GM23248 (cell line): Measurements from ENCODE around the gene FILIP1. TPM values are rescaled to one million over a fixed set of nuclear protein-coding genes. Genes with fewer than 3 reads are reported as not detected.
A peak's percentile ranks its signal among the peaks of the same experiment; 100 is the strongest.

Experiments used
- DNase-seq: peaks from one replicate; pipeline ENCODE4 v3.0.0-alpha.2; 2015
- H2AFZ ChIP-seq: fragments of 200-600 bp; sonication (generic); 2 replicates; pipeline ENCODE4 v1.6.1; 2016; ENCODE audit warnings: antibody characterized with exemption
- H3F3A ChIP-seq: fragments of 200-600 bp; sonication (generic); 2 replicates; pipeline ENCODE4 v1.6.1; 2016; ENCODE audit warnings: mild to moderate bottlenecking, antibody characterized with exemption, mixed run types; ENCODE audit not compliant: insufficient read depth
- H3K27ac ChIP-seq: fragments of 200-600 bp; sonication (generic); 2 replicates; pipeline ENCODE4 v1.5.1; 2016; ENCODE audit warnings: mild to moderate bottlenecking
- H3K27me3 ChIP-seq: fragments of 200-600 bp; sonication (generic); replicated peaks from 2 replicates; pipeline ENCODE4 v1.6.1; 2016; ENCODE audit warnings: mild to moderate bottlenecking; ENCODE audit not compliant: insufficient read depth
- H3K36me3 ChIP-seq: fragments of 200-600 bp; sonication (generic); 2 replicates; pipeline ENCODE4 v1.6.1; 2016; ENCODE audit warnings: low read depth, mild to moderate bottlenecking
- H3K4me1 ChIP-seq: fragments of 200-600 bp; sonication (generic); 2 replicates; pipeline ENCODE4 v1.6.1; 2016; ENCODE audit warnings: mild to moderate bottlenecking; ENCODE audit not compliant: insufficient read depth
- H3K4me2 ChIP-seq: fragments of 200-600 bp; sonication (generic); one replicate; pipeline ENCODE4 v1.6.1; 2016; ENCODE audit warnings: mild to moderate bottlenecking; ENCODE audit not compliant: unreplicated experiment
- H3K4me3 ChIP-seq: fragments of 200-600 bp; sonication (generic); 2 replicates; pipeline ENCODE4 v1.5.1; 2016; ENCODE audit warnings: mild to moderate bottlenecking
- H3K79me2 ChIP-seq: fragments of 200-600 bp; sonication (generic); 2 replicates; pipeline ENCODE4 v1.6.1; 2016; ENCODE audit warnings: mild to moderate bottlenecking; ENCODE audit not compliant: insufficient read depth
- H3K9ac ChIP-seq: fragments of 200-600 bp; sonication (generic); 2 replicates; pipeline ENCODE4 v1.6.1; 2016; ENCODE audit warnings: mild to moderate bottlenecking
- H3K9me2 ChIP-seq: fragments of 200-600 bp; sonication (generic); 2 replicates; pipeline ENCODE4 v1.6.1; 2016; ENCODE audit warnings: mixed run types, mild to moderate bottlenecking, moderate library complexity; ENCODE audit not compliant: insufficient read depth
- H3K9me3 ChIP-seq: fragments of 200-600 bp; sonication (generic); one replicate; pipeline ENCODE4 v1.6.1; 2017; ENCODE audit warnings: low read depth
- H4K20me1 ChIP-seq: fragments of 200-600 bp; sonication (generic); 2 replicates; pipeline ENCODE4 v1.6.0; 2016; ENCODE audit not compliant: insufficient read depth
- EZH2 ChIP-seq: fragments of 200-600 bp; sonication (generic); IDR thresholded peaks from 2 replicates; pipeline ENCODE4 v1.6.1; 2018; ENCODE audit warnings: antibody characterized with exemption, mild to moderate bottlenecking; ENCODE audit not compliant: insufficient read depth, poor library complexity, severe bottlenecking
- EZH2phosphoT487 ChIP-seq: fragments of 200-600 bp; sonication (generic); IDR thresholded peaks from 2 replicates; pipeline ENCODE4 v1.6.1; 2018; ENCODE audit warnings: antibody characterized with exemption, moderate library complexity, mild to moderate bottlenecking, low read depth; ENCODE audit not compliant: insufficient read depth
- WGBS, 2 experiments: methylation state at CpG; one replicate each; pipeline ENCODE4 v1.1.6; 2015 to 2017; ENCODE audit warnings: low lambda C conversion rate in 2 of 2, low coverage in 1 of 2; ENCODE audit errors: missing lambda C conversion rate in 2 of 2; 5-methylcytosine and 5-hydroxymethylcytosine counted together
- in situ Hi-C: fragments of 300-500 bp; cut with MboI; formaldehyde crosslinking; loops from 2 replicates; pipeline ENCODE4 v1.15.0; 2020
- polyA plus RNA-seq: library from polyadenylated mRNA; unstranded; fragments of >200 nt; fragmentation: Nextera tagmentation; extraction: Ambion mirVana; gene quantifications from 2 replicates; pipeline ENCODE4 v1.2.1, GENCODE V29; 2016
- total RNA-seq: library from RNA; depleted of rRNA; stranded (reverse); fragments of >200 nt; shearing (Covaris generic); gene quantifications from 2 replicates; pipeline ENCODE4 v1.2.3, GENCODE V29; 2014

The FILIP1 gene
- total and polyA plus RNA-seq, 2 experiments from 2014 or later, result under 0.01 TPM; not detected in 1

DNA sequence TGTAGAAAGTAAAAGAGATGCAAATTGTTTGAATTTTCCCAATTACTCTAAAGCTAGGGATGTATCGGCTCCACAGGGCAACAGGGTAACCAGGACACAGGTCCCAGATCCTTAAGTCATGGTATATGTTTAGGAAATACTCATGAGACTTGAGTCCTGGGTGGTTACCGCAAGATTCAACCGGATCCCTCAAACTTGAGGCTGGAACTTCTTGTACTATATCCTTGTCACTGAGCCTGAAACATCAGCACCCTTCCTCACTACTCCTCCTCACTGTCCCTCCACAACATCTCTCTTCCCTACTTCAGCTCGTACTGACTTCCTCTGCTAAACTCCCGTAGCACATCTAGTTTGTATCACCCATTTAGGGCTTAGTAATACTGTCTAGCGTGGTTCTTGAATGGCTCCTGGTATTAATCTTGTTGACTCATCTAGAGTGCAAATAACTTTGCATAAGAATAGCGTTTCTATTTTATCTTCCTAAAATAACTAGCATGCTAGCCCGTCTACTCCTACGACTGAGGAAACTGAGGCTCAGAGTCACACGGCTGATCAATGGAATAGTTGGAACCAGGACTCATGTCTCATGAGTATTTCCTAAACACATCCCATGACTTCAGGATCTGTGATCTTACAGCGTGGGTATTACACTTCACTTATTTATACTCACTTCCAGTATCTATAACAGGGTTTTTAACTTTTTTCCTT is 72.1 kb downstream of the FILIP1 start:
- Histone ChIP-seq H3K27me3 (no peaks in the 10 kb centered on the region), H3K9me2 (no peaks in the 10 kb centered on the region), H3K36me3 (no peaks in the 10 kb centered on the region), H3K79me2 (no peaks in the 10 kb centered on the region), H3F3A (peaks cover 35% of the 10 kb centered on the region), H3K4me1 (peaks cover 33% of the 10 kb centered on the region), H4K20me1 (no peaks in the 10 kb centered on the region), H3K9ac (no peak overlapping the region), H3K4me3 (peak overlapping the region; percentile 17; the same call in 1 of the 2 replicates), H2AFZ (peak overlapping the region; percentile 13), H3K9me3 (no peaks in the 10 kb centered on the region), H3K4me2 (peak overlapping the region; percentile 67), H3K27ac (peak overlapping the region; percentile 11; the same call in 1 of the 2 replicates)
- in situ Hi-C loops, result no loop called here
- no peak for TF ChIP-seq EZH2phosphoT487
- no peak for TF ChIP-seq EZH2
- 53 to 54% methylated on average over 11 of the region's 11 CpGs for WGBS, 2 experiments
- DNase-seq, result peak; percentile 77

DNA sequence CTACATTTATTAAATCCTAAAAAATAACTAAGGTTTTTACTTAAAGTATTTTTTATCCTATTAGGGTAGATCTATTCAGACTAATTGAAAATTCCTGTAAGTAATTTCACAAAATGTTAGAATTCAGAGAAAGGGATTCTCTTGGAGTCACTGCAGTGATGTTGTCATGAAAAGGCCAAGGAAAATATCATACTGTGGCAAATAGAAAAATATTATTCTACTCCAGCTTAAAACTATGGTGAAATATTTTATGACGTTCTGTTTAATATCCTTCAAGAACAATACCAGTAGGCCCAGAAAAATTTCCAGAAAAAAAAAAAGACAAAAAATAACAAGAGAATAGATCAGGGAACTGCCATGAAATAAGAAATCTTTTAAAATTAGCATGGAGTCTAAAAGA is 73.6 kb downstream of the FILIP1 start:
- in situ Hi-C loops, result no loop called here
- Histone ChIP-seq H4K20me1 (no peaks in the 10 kb centered on the region), H3K9me2 (no peaks in the 10 kb centered on the region), H3F3A (peaks cover 31% of the 10 kb centered on the region), H3K79me2 (no peaks in the 10 kb centered on the region), H3K9me3 (no peaks in the 10 kb centered on the region), H3K27me3 (no peaks in the 10 kb centered on the region), H3K4me3 (no peak overlapping the region), H2AFZ (no peak overlapping the region), H3K4me2 (no peak overlapping the region), H3K9ac (no peak overlapping the region), H3K36me3 (no peaks in the 10 kb centered on the region), H3K27ac (no peak overlapping the region), H3K4me1 (peaks cover 26% of the 10 kb centered on the region)
- no peak for DNase-seq
- WGBS, 2 experiments, result 90 to 96% methylated on average over 1 of the region's 1 CpG
- TF ChIP-seq EZH2 (no peak), EZH2phosphoT487 (no peak)

DNA sequence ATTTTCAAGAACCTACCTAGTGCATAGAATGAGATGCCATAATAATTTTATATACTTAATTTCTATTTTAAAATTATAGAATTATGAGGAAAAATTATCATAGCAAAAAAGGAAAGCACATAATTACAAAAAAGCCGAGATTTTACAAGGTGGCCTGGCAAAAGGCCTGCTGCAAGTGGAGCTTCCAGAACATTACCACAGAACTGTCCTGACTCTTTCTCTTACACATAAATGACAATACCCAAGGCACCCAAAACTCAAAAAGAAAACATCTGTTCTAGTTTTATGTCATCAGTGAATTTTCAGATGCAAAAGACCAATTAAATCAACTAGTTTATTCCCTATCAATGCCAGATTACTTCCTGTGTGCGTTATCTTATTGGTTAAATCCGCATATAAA is 74.2 kb downstream of the FILIP1 start:
- TF ChIP-seq EZH2 (no peak), EZH2phosphoT487 (no peak)
- DNase-seq, result no peak
- Histone ChIP-seq H3K79me2 (no peaks in the 10 kb centered on the region), H2AFZ (no peak overlapping the region), H3K27me3 (no peaks in the 10 kb centered on the region), H3K9me2 (no peaks in the 10 kb centered on the region), H3K9ac (no peak overlapping the region), H3K4me1 (peaks cover 21% of the 10 kb centered on the region), H3F3A (peaks cover 26% of the 10 kb centered on the region), H3K4me3 (no peak overlapping the region), H3K4me2 (no peak overlapping the region), H4K20me1 (no peaks in the 10 kb centered on the region), H3K36me3 (no peaks in the 10 kb centered on the region), H3K27ac (no peak overlapping the region), H3K9me3 (no peaks in the 10 kb centered on the region)
- 94 to 96% methylated on average over 3 of the region's 3 CpGs for WGBS, 2 experiments
- in situ Hi-C loops, result no loop called here

DNA sequence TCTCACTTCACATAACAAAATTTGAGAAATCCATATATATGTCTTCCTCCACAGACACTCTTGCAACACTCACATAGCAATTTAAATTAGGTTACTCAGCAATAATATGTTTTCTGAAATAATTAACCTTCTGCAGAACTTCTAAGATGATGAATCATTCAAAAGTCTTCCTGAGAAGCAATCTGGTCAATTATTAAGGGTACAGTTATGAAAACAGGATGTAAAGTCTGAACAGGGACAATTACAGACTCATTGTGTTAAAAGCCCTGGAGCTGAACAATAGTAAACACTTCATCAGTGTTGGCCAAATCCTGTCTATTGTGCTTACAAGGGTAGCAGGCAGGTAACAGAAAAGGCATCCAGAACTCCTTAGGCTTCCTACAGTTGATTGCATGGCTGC is 75.4 kb downstream of the FILIP1 start:
- Histone ChIP-seq H3K4me1 (peaks cover 25% of the 10 kb centered on the region), H2AFZ (no peak overlapping the region), H3K9me3 (no peaks in the 10 kb centered on the region), H3F3A (peaks cover 26% of the 10 kb centered on the region), H3K4me2 (peak overlapping the region; percentile 5), H3K27me3 (no peaks in the 10 kb centered on the region), H3K79me2 (no peaks in the 10 kb centered on the region), H3K36me3 (no peaks in the 10 kb centered on the region), H4K20me1 (no peaks in the 10 kb centered on the region), H3K9ac (no peak overlapping the region), H3K9me2 (no peaks in the 10 kb centered on the region), H3K27ac (no peak overlapping the region), H3K4me3 (no peak overlapping the region)
- TF ChIP-seq EZH2, result no peak
- TF ChIP-seq EZH2phosphoT487, result no peak
- DNase-seq, result peak; percentile 58
- in situ Hi-C loops, result no loop called here
